HPDE6-E6E7 (cell line): ENCODE measurements around the gene RASIP1.
"Not testable (repeated sequence)": the region's sequence is repeated elsewhere in the genome, so short reads cannot be mapped to it uniquely, and the experiment has no call there.

Experiments
- DNase-seq: peaks from one replicate; pipeline ENCODE4 v3.0.0; 2011; ENCODE audit warnings: missing footprints; ENCODE audit errors: extremely low spot score

Gene RASIP1, protein sequence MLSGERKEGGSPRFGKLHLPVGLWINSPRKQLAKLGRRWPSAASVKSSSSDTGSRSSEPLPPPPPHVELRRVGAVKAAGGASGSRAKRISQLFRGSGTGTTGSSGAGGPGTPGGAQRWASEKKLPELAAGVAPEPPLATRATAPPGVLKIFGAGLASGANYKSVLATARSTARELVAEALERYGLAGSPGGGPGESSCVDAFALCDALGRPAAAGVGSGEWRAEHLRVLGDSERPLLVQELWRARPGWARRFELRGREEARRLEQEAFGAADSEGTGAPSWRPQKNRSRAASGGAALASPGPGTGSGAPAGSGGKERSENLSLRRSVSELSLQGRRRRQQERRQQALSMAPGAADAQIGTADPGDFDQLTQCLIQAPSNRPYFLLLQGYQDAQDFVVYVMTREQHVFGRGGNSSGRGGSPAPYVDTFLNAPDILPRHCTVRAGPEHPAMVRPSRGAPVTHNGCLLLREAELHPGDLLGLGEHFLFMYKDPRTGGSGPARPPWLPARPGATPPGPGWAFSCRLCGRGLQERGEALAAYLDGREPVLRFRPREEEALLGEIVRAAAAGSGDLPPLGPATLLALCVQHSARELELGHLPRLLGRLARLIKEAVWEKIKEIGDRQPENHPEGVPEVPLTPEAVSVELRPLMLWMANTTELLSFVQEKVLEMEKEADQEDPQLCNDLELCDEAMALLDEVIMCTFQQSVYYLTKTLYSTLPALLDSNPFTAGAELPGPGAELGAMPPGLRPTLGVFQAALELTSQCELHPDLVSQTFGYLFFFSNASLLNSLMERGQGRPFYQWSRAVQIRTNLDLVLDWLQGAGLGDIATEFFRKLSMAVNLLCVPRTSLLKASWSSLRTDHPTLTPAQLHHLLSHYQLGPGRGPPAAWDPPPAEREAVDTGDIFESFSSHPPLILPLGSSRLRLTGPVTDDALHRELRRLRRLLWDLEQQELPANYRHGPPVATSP

GRCh38 chr19:48740164-48740972 lies at the start of gene RASIP1:
TSS of gene RASIP1 (minus strand) at chr19:48740610. CDS start at chr19:48740282, 328 bp downstream.
- no peak for DNase-seq

DNA sequence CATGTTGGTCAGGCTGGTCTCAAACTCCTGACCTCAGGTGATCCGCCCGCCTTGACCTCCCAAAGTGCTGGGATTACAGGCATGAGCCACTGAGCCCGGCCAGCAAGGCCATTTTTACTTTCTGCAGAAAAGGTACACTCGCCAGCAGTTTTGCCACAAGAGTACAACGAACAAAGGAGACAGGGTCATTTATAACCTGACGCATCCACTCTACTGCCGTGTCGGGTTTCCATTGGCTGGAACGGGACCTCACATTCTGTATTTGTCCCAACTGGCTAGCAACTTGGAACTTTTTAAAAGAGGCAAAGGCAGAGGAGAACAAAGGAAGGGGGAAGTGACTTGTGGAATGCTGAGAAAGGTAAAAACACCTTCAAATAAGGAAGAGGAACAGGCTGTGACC lies 46.9 kb upstream of the RASIP1 start:
- not testable (repeated sequence) for DNase-seq

GRCh38 chr19:48786422-48786821 lies 46.0 kb upstream of the RASIP1 start:
- DNase-seq, result not testable (repeated sequence)

GRCh38 chr19:48784527-48784926 lies 44.1 kb upstream of the RASIP1 start:
- no peak for DNase-seq

DNA sequence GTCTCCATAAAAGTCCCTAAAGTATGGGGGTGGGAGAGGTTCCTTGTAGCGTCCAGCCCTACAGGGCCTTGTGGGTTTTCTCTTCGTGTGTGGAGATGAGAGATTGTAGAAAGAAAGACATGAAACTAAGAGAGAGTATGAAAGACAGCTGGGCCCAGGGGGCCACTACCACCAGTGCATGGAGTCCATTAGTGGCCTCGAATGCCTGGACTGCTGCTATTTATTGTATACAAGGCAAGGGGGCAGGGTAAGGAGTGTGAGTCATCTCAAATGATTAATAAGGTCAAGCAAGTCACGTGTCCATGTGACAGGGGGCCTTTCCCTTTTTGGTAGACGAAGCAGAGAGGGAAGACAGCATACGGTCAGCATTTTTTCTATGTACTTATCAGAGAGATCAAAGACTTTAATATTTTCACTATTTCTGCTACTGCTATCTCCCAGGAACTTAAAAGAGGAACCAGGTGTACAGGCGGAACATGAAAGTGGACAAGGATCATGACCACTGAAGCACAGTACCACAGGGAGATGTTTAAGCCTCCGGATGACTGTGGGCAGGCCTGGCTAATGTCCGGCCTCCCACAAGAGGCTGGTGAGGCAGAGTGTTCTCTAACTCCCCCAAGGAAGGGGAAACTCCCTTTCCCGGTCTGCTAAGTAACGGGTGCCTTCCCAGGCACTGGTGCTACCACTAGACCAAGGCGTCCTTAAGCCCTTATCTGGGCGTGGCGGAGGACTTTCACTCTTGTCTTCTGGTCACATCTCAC lies 40.4 kb upstream of the RASIP1 start:
- no peak for DNase-seq

- DNase-seq, result no peak
These were observed 39.2 kb upstream of the RASIP1 start for GRCh38 chr19:48779636-48780035.

DNA sequence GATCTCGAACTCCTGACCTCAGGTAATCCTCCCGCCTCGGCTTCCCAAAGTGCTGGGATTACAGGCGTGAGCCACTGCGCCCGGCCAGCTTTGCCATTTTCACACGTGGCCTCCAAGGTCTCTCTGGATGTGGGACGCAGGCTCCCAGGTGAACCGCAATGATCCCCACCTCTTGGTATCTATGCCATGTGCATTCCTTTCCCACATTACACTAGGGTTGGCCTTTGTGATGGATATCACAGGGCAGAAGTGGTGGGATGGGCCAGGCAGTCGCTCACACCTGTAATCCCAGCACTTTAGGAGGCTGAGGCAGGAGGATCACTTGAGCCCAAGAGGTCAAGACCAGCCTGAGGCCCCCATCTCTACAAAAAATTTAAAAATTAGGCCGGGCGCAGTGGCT lies 37.3 kb upstream of the RASIP1 start:
- no peak for DNase-seq

GRCh38 chr19:48777139-48777538 lies 36.7 kb upstream of the RASIP1 start:
- no peak for DNase-seq

DNA sequence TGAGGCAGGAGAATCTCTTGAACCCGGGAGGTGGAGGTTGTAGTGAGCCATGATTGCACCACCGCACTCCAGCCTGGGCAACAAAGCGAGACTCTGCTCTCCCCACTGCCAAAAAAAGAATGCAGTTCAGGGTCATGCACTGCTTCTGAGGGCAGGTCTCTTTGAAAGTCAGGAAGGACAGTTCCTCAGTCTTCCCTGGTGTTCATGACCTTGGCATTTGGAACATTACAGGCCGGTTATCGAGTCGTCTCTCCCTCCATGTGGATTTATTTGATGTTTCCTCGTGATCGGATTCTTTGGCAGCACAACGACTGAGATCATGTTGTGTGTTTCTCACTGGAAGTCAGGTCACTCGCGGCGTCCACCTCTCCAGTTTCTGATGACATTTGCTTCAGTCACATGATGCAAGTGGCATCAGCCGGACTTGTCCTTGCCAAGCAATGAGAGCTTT lies 32.1 kb upstream of the RASIP1 start:
- DNase-seq, result no peak

GRCh38 chr19:48770734-48771472 lies 30.5 kb upstream of the RASIP1 start:
- peak; percentile 53 for DNase-seq

DNA sequence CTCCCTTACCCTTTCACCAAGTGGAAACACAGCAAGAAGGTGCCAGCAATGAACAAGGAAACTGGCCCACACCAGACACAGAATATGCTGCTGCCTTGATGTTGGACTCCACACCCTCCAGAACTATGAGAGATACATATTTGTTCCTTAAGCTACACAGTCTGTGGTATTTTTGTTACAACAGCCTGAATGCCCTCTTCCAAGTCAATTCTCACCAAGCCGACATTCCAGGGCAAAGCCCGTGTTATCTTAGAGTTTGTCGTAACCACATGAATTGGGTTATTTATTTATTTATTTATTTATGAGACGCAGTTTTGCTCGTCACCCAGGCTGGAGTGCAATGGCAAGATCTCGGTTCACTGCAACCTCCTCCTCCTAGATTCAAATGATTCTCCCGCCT lies 29.9 kb upstream of the RASIP1 start:
- no peak for DNase-seq

DNA sequence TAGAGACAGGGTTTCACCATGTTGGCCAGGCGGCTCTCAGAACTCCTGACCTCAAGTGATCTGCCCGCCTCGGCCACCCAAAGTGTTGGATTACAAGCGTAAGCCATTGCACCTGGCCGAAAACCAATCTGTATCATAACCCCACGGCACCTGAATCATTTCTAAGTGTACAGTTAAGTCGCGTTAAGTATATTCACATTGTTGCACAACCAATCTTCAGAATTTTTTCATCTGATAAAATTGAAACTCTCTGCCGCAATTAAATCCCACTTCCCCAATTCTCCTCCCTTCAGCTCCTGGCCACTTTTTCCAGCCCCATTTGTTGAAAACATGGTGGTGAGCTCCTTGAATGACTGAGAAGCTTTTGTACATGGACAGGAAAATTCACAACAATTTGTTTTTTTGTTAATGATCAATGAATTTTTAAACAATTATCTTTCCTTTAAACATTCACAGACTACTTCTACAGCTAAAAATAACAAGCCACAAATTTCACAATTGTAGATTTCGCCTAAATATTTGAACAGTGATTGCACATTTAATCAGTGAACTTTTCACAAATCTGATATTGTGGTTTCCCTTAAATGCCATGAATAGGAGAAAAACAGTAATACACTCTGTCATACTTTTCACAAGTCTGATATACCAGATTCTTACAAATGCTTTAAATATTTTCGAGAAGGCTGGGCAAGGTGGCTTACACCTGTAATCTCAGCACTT lies 28.7 kb upstream of the RASIP1 start:
- no peak for DNase-seq

DNA sequence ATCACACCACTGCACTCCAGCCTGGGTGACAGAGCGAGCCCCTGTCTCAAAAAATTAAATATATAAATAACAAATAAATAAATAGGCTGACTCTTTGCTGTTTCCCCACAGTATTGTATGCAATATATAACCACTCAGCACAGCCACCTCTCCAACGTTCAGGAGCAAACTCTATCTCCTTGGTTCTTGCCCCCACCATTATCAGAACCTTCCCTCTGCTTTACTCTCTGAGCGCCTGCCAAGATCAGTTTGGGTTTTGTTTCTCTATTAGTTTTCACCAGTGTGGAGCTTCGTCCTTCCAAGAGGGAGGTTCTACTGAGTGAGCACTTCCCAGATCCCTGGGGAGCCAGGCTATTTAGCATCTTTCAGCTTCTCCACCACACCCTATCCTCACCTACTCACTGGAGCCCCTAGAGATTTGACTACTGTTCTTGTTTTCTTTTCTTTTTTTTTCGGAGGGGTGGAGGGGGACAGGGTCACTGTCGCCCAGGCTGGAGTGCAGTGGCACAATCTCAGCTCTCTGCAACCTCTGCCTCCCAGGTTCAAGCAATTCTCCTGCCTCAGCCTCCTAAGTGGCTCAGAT lies 27.9 kb upstream of the RASIP1 start:
- DNase-seq, result not testable (repeated sequence)

GRCh38 chr19:48765816-48766215 lies 25.4 kb upstream of the RASIP1 start:
- not testable (repeated sequence) for DNase-seq

DNA sequence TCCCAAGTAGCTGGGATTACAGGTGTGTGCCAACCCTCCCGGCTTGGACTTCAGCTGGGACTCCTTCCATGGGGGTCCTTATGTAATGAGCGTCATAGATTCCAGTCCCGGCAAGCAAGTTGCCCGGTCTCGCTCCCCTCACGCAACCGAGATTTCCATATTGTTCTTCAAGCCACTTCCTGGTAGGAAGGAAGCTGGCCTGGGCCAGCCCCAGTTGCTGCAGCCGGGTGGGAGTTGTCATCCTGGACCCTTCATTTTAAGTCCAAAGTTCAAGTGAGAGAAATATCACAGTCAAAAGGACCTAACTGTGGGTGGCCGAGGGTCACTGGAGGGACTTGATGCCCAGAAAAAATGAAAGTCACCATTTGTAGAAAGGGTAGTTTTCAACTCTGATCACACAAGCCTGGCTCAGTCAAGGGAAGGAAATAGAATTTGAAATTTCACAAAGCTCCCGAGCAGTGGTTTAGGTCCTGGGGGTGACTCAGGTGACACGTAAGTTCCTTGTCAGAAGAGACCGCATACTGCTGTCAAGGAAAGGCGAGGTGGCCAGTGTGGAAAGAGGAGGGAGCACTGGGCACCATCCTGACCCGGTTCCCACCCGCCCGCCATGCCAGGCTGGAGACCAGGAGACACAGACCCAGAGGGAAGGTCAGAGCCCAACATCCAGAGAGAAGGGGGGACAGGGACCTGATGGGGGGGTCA lies 20.2 kb upstream of the RASIP1 start:
- no peak for DNase-seq

DNA sequence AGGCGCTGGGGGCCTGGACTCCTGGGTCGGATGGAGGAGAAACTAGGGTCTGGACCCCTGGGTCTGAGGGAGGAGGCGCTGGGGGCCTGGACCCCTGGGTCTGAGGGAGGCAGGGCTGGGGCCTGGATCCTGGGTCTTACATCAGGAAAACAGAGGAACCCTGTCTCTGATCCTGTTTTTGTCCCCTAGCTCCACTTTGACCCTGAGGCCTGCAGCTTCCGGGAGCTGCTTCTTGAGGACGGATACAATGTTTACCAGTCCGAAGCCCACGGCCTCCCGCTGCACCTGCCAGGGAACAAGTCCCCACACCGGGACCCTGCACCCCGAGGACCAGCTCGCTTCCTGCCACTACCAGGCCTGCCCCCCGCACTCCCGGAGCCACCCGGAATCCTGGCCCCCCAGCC lies 17.3 kb upstream of the RASIP1 start:
- no peak for DNase-seq

GRCh38 chr19:48757089-48757675 lies 16.8 kb upstream of the RASIP1 start:
- DNase-seq, result no peak

GRCh38 chr19:48756686-48757085 lies 16.3 kb upstream of the RASIP1 start:
- DNase-seq, result no peak
